Neutrophil (primary cell): ENCODE measurements around the gene TMEM222.
A peak's percentile ranks its signal among the peaks of the same experiment; 100 is the strongest.

Source experiments
- H3K27ac ChIP-seq: fragments of 200-600 bp; sonication (generic); 2 replicates; pipeline ENCODE4 v1.5.1; 2016; ENCODE audit warnings: mild to moderate bottlenecking, moderate library complexity
- H3K27me3 ChIP-seq: fragments of 200-600 bp; sonication (generic); 2 replicates; pipeline ENCODE4 v1.6.0; 2016; ENCODE audit warnings: mild to moderate bottlenecking
- H3K36me3 ChIP-seq: fragments of 200-600 bp; sonication (generic); 2 replicates; pipeline ENCODE4 v1.5.1; 2017
- H3K4me1 ChIP-seq, 2 experiments: fragments of 200-600 bp in 1 of 2; sonication (generic) in 1 of 2; 1 replicate in 1 of 2; 2 replicates in 1 of 2; pipeline versions ENCODE4 v1.5.1 to v1.6.1; 2013 to 2016; ENCODE audit warnings: low read depth in 1 of 2, low read length in 1 of 2, mild to moderate bottlenecking in 1 of 2, moderate library complexity in 1 of 2; ENCODE audit not compliant: control insufficient read depth in 1 of 2, insufficient read depth in 1 of 2
- H3K4me3 ChIP-seq, 2 experiments: fragments of 200-600 bp in 1 of 2; sonication (generic) in 1 of 2; 1 replicate in 1 of 2; 2 replicates in 1 of 2; pipeline ENCODE4 v1.5.1; 2013 to 2016; ENCODE audit warnings: low read depth in 1 of 2, low read length in 1 of 2, mild to moderate bottlenecking in 1 of 2, moderate library complexity in 1 of 2
- H3K9me3 ChIP-seq: fragments of 200-600 bp; sonication (generic); 2 replicates; pipeline ENCODE4 v1.5.1; 2016
- CTCF ChIP-seq: fragments of 200-600 bp; sonication (generic); IDR thresholded peaks from 2 replicates; pipeline ENCODE4 v1.5.1; 2016; ENCODE audit warnings: antibody characterized with exemption

The TMEM222 gene, protein sequence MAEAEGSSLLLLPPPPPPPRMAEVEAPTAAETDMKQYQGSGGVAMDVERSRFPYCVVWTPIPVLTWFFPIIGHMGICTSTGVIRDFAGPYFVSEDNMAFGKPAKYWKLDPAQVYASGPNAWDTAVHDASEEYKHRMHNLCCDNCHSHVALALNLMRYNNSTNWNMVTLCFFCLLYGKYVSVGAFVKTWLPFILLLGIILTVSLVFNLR

DNA sequence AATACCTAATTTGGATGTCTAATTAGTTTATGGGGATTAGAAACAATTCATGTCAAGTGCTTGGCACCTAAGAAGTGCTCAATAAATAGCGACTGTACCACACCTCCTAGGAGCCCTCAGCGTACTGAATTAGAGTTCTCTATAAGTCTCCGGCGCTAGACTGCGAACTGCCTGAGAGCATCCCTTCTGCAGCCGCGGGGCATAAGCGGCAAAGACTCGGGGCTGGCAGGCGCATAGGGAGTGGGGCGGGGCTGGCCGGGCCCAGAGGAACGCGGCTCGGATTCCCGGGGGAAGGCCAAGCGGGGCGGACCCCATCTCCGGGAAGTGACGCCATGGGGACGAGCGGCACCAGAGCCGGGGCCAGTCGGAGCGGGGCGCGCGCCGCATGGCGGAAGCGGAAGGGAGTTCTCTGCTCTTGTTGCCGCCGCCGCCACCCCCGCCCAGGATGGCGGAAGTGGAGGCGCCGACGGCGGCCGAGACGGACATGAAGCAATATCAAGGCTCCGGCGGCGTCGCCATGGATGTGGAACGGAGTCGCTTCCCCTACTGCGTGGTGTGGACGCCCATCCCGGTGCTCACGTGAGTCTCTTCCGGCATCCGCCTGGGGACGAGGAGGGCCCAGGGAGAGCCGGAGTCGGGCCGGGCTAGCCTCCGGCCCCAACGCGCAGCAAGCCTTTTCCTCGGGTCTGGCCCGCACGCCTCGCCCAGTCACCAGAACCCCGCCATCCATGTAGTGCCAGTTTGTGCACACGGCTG, at the start of gene TMEM222:
Gene TMEM222, plus strand, starts transcription at position 351 of the 756 bp plus-strand sequence. Its CDS starts 35 bp downstream, at position 386.
- H3K36me3 ChIP-seq = peaks cover 21% of the 10 kb centered on the region
- TF ChIP-seq CTCF = peak; percentile 64
- H3K4me3 ChIP-seq = peak within 1 kb of the TSS; percentile 92 to 95
- peaks cover 21 to 29% of the 10 kb centered on the region in 2 experiments for H3K4me1 ChIP-seq
- no peaks in the 10 kb centered on the region for H3K9me3 ChIP-seq
- H3K27me3 ChIP-seq = peaks cover 13% of the 10 kb centered on the region
- H3K27ac ChIP-seq = peak within 1 kb of the TSS; percentile 92

DNA sequence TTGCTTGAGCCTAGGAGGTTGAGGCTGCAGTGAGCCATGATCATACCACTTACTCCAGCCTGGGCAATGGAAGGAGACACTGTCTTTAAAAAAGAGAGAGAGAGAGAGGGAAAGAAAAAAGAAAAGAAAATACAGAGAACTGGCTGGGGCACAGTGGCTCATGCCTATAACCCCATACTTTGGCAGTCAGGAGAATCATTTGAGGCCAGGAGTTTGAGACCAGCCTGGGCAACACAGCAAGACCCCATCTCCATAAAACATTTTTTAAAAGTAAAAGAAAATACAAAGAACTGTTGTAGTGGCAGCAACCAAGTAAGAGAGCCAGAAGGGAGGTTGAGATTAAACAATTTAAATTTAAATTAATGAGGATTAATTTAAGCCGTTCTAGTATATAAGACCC, 47.8 kb upstream of the TMEM222 start:
- H3K27ac ChIP-seq = peak overlapping the region; percentile 86
- no peak for TF ChIP-seq CTCF
- H3K27me3 ChIP-seq = no peaks in the 10 kb centered on the region
- peaks cover 37 to 47% of the 10 kb centered on the region in 2 experiments for H3K4me1 ChIP-seq
- H3K4me3 ChIP-seq = no peak overlapping the region
- peaks cover 7% of the 10 kb centered on the region for H3K36me3 ChIP-seq
- no peaks in the 10 kb centered on the region for H3K9me3 ChIP-seq

DNA sequence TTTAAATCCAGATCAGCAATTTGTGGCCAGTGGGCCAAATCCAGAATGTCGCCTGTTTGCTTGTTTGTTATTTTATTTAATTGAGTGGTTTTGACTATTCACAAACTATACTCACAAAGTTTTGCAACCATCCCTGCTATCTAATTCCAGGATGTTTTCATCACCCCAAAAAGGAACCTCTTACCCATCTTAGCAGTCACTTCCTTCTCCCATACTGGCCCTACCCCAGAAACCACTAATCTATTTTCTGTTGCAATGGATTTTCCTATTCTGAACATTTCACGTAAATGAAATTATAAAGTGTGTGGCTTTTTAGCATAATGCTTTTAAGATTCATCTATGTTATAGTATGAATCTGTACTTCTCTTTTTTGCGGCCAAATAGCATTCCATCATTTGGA, 46.3 kb upstream of the TMEM222 start:
- TF ChIP-seq CTCF = no peak
- Histone ChIP-seq H3K4me3 (peak overlapping the region; percentile 40 to 51), H3K27me3 (no peaks in the 10 kb centered on the region), H3K9me3 (no peaks in the 10 kb centered on the region), H3K36me3 (peaks cover 7% of the 10 kb centered on the region), H3K4me1 (peaks cover 37 to 47% of the 10 kb centered on the region in 2 experiments), H3K27ac (peak overlapping the region; percentile 86)

DNA sequence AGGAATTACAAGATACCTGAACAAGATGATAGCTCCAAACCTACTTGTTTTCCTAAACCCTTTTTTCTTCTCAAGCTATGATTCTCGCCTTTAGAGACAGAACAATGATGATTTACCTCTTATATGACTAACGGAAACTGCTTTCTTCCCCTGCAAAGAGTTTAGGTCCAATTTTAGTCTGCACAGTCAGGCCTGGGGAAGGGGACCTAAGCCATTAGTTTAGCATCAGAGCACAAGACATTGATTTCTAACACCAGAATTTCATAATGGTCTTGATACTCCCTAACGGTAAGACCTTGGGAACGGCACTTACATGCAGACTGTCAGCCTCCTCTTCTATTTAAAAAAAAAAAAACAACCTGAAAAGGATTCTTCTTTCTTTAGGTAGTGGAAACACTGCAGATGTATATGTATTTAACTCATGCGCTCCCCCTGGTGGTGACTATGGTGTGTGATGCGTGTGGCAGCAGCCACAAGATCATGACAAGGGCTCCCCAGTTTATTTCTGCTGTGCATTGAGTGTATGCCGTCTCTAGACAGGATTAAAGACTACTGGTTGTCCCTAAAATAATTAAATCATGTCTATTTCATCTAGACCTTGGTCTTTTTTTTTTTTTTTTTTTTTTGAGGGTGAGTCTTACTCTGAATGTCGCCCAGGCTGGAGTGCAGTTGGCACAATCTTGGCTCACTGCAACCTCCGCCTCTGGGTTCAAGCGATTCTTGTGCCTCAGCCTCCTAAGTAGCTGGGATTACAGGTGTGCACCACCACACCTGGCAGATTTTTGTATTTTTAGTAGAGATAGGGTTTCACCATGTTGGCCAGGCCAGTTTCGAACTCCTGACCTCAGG, 37.3 kb upstream of the TMEM222 start:
- no peaks in the 10 kb centered on the region for H3K9me3 ChIP-seq
- peaks cover 65% of the 10 kb centered on the region for H3K36me3 ChIP-seq

More for the DNA sequence above, 37.3 kb upstream of the TMEM222 start:
- Histone ChIP-seq H3K27ac (no peak overlapping the region), H3K27me3 (no peaks in the 10 kb centered on the region), H3K4me3 (no peak overlapping the region), H3K4me1 (no peaks in the 10 kb centered on the region)
- TF ChIP-seq CTCF = peak; percentile 68
